Smooth muscle cell (in vitro differentiated cells): Measurements from ENCODE around the gene LRIG2. TPM values are rescaled to one million over a fixed set of nuclear protein-coding genes. Genes with fewer than 3 reads are reported as not detected.
"Not testable (repeated sequence)": the region's sequence is repeated elsewhere in the genome, so short reads cannot be mapped to it uniquely, and the experiment has no call there.

Experiments
- DNase-seq: peaks from one replicate; lab custom pipeline; 2025; ENCODE audit not compliant: unreplicated experiment; lab: John Stamatoyannopoulos, UW
- H2AFZ ChIP-seq: fragments of 200-600 bp; sonication (generic); 2 replicates; pipeline ENCODE4 v1.6.0; 2016; ENCODE audit warnings: antibody characterized with exemption, low read depth, mild to moderate bottlenecking
- H3F3A ChIP-seq: fragments of 200-600 bp; sonication (generic); 2 replicates; pipeline ENCODE4 v1.6.0; 2017; ENCODE audit warnings: antibody characterized with exemption, low read depth
- H3K27ac ChIP-seq: fragments of 200-600 bp; sonication (generic); 2 replicates; pipeline ENCODE4 v1.5.1; 2016; ENCODE audit warnings: low read depth, mild to moderate bottlenecking
- H3K27me3 ChIP-seq: fragments of 200-600 bp; sonication (generic); 2 replicates; pipeline ENCODE4 v1.6.1; 2016; ENCODE audit warnings: low read depth, mild to moderate bottlenecking
- H3K36me3 ChIP-seq: fragments of 200-600 bp; sonication (generic); 2 replicates; pipeline ENCODE4 v1.5.1; 2016; ENCODE audit warnings: low read depth
- H3K4me1 ChIP-seq: fragments of 200-600 bp; sonication (generic); 2 replicates; pipeline ENCODE4 v1.5.1; 2016; ENCODE audit warnings: low read depth
- H3K4me2 ChIP-seq: fragments of 200-600 bp; sonication (generic); 2 replicates; pipeline ENCODE4 v1.6.0; 2016; ENCODE audit warnings: mild to moderate bottlenecking
- H3K4me3 ChIP-seq: fragments of 200-600 bp; sonication (generic); 2 replicates; pipeline ENCODE4 v1.5.1; 2016; ENCODE audit warnings: mild to moderate bottlenecking
- H3K79me2 ChIP-seq: fragments of 200-600 bp; sonication (generic); 2 replicates; pipeline ENCODE4 v1.6.0; 2016; ENCODE audit warnings: low read depth, mild to moderate bottlenecking
- H3K9ac ChIP-seq: fragments of 200-600 bp; sonication (generic); 2 replicates; pipeline ENCODE4 v1.6.0; 2016; ENCODE audit warnings: low read depth
- H3K9me3 ChIP-seq: fragments of 200-600 bp; sonication (generic); replicated peaks from 2 replicates; pipeline ENCODE4 v1.5.1; 2016; ENCODE audit warnings: low read depth
- H4K20me1 ChIP-seq: fragments of 200-600 bp; sonication (generic); 2 replicates; pipeline ENCODE4 v1.6.0; 2016; ENCODE audit warnings: low read depth
- whole genome bisulfite sequencing: methylation state at CpG from one replicate; pipeline ENCODE4 v1.1.7; 2016; ENCODE audit warnings: low lambda C conversion rate; 5-methylcytosine and 5-hydroxymethylcytosine counted together
- polyA plus RNA-seq: library from polyadenylated mRNA; unstranded; fragments of >200 nt; fragmentation: Nextera tagmentation; extraction: Ambion mirVana; gene quantifications from 2 replicates; pipeline ENCODE4 v1.2.1, GENCODE V29; 2016
- total RNA-seq: library from RNA; depleted of rRNA; stranded (reverse); fragments of >200 nt; gene quantifications from 2 replicates; pipeline ENCODE4 v1.2.3, GENCODE V29; 2014
- TF ChIP-seq, protein P1 (sequence below): fragments of 200-600 bp; sonication (generic); IDR thresholded peaks from 2 replicates; pipeline ENCODE4 v1.5.1; 2017; ENCODE audit warnings: borderline replicate concordance, mild to moderate bottlenecking, antibody characterized with exemption; ENCODE audit not compliant: insufficient read depth, poor library complexity, severe bottlenecking

Gene LRIG2
- total and polyA plus RNA-seq, 2 experiments from 2014 or later: 4.2 to 10.6 TPM

DNA sequence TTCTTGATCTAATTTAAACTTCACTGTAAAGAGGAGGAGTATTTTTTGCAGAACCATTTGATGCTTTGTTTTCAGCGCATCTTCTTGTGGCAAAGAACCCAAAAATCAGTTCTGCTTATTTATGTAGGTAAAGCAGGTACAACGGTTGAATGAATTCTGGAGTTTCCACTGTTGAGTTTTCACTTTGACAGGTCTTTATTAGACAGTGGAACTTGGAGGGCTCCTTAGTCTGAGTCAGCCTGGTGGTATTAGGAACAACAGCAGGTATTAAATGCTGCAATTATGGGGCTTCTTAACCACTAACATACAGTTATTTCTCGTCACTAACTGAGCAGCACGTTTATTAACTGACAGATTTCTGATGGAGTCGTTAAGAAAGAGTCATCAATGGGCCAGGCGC lies 1.2 kb downstream of the LRIG2 start:
- Histone ChIP-seq H4K20me1 (peaks cover 54% of the 10 kb centered on the region), H3K4me2 (peak overlapping the region; percentile 92), H2AFZ (no peak overlapping the region), H3K27ac (peak overlapping the region; percentile 83), H3K36me3 (no peaks in the 10 kb centered on the region), H3K9ac (peak overlapping the region; percentile 85), H3K9me3 (no peaks in the 10 kb centered on the region), H3K27me3 (no peaks in the 10 kb centered on the region), H3K4me1 (peaks cover 10% of the 10 kb centered on the region), H3K4me3 (peak overlapping the region; percentile 82), H3F3A (no peaks in the 10 kb centered on the region), H3K79me2 (peaks cover 56% of the 10 kb centered on the region)
- 52% methylated on average over 6 of the region's 6 CpGs for WGBS
- TF ChIP-seq, protein P1, sequence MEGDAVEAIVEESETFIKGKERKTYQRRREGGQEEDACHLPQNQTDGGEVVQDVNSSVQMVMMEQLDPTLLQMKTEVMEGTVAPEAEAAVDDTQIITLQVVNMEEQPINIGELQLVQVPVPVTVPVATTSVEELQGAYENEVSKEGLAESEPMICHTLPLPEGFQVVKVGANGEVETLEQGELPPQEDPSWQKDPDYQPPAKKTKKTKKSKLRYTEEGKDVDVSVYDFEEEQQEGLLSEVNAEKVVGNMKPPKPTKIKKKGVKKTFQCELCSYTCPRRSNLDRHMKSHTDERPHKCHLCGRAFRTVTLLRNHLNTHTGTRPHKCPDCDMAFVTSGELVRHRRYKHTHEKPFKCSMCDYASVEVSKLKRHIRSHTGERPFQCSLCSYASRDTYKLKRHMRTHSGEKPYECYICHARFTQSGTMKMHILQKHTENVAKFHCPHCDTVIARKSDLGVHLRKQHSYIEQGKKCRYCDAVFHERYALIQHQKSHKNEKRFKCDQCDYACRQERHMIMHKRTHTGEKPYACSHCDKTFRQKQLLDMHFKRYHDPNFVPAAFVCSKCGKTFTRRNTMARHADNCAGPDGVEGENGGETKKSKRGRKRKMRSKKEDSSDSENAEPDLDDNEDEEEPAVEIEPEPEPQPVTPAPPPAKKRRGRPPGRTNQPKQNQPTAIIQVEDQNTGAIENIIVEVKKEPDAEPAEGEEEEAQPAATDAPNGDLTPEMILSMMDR: no peak
- DNase-seq: no peak

DNA sequence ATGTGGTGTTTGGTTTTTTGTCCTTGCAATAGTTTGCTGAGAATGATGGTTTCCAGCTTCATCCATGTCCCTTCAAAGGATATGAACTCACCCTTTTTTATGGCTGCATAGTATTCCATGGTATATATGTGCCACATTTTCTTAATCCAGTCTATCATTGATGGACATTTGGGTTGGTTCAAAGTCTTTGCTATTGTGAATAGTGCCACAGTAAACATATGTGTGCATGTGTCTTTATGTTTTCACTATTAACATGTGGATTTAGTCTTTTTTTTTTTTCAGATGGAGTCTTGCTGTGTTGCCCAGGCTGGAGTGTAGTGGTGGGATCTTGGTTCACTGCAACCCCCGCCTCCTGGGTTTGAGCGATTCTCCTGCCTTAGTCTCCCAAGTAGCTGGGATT lies 5.0 kb downstream of the LRIG2 start:
- not testable (repeated sequence) for H3K36me3 ChIP-seq, H3K27me3 ChIP-seq, H3K4me1 ChIP-seq, H3K9me3 ChIP-seq, DNase-seq, H3F3A ChIP-seq, H3K9ac ChIP-seq, H3K27ac ChIP-seq, H3K4me2 ChIP-seq, H2AFZ ChIP-seq, H3K4me3 ChIP-seq
- peaks cover 92% of the 10 kb centered on the region for H3K79me2 ChIP-seq
- 95% methylated on average over 2 of the region's 2 CpGs for WGBS
- H4K20me1 ChIP-seq: peaks cover 91% of the 10 kb centered on the region

DNA sequence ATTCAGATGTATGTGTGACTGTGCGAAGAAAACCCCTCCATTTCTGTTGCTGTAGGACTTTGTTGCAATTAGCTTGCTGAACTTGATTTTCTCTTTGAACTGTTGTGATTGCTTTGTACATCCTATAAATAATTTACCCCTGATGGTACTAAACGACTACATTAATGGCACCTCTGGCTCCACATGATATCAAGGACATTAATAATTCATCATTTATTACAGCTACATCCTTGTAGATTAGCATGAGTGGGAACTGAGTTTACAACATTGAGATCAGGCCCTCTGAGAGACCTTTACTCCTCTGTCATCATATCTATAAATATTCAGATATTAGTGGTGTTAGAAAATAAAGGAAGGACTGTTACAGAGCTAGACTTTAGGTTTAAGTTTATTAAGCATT lies 13.5 kb downstream of the LRIG2 start:
- 99% methylated on average over 2 of the region's 2 CpGs for WGBS

DNA sequence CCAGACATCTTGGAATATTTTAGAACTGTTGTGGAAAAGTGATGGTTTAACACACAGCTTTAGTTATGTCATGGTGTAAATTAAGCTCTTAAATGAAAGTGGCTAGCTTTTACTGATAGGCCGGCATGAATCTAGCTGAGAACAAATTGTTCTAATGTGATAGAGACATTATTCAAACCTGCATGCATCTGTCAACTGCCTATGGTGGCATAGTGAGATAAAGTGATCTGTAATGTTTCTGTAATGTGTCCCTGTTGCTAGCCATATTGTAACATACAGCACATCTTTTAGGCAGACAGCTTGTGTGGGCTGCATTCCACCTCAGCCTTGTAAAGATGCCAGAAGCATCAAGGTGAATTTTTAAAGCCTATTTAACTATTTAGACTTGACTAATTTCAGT lies 16.0 kb downstream of the LRIG2 start:
- no peak for DNase-seq
- H3K36me3 ChIP-seq: peaks cover under 1% of the 10 kb centered on the region
- peaks cover 75% of the 10 kb centered on the region for H4K20me1 ChIP-seq
- no peaks in the 10 kb centered on the region for H3K27me3 ChIP-seq
- no peak overlapping the region for H3K27ac ChIP-seq
- TF ChIP-seq, protein P1: no peak
- no peaks in the 10 kb centered on the region for H3F3A ChIP-seq
- H3K4me1 ChIP-seq: peaks cover 3% of the 10 kb centered on the region
- no peak overlapping the region for H2AFZ ChIP-seq
- peaks cover 66% of the 10 kb centered on the region for H3K79me2 ChIP-seq
- H3K4me3 ChIP-seq: no peak overlapping the region
- 95% methylated on average over 1 of the region's 1 CpG for WGBS
- no peak overlapping the region for H3K4me2 ChIP-seq
- H3K9ac ChIP-seq: no peak overlapping the region
- no peaks in the 10 kb centered on the region for H3K9me3 ChIP-seq

More for the DNA sequence above, 13.5 kb downstream of the LRIG2 start:
- no peaks in the 10 kb centered on the region for H3K27me3 ChIP-seq
- peaks cover 3% of the 10 kb centered on the region for H3K4me1 ChIP-seq
- TF ChIP-seq, protein P1: no peak
- no peaks in the 10 kb centered on the region for H3K9me3 ChIP-seq
- no peak overlapping the region for H3K9ac ChIP-seq
- H3F3A ChIP-seq: no peaks in the 10 kb centered on the region
- peaks cover 85% of the 10 kb centered on the region for H3K79me2 ChIP-seq
- no peak overlapping the region for H3K27ac ChIP-seq
- H3K36me3 ChIP-seq: no peaks in the 10 kb centered on the region
- peaks cover 89% of the 10 kb centered on the region for H4K20me1 ChIP-seq
- H3K4me2 ChIP-seq: no peak overlapping the region
- DNase-seq: no peak
- no peak overlapping the region for H2AFZ ChIP-seq
- H3K4me3 ChIP-seq: no peak overlapping the region
